GM23338 (cell line): ENCODE results near the gene S100A3. TPM values are rescaled to one million over a fixed set of nuclear protein-coding genes. Genes with fewer than 3 reads are reported as not detected.

Source experiments
- ATAC-seq: fragments of 200-7000 bp; cut with Tn5 transposase; 3 replicates; pipeline ENCODE4 v1.9.1; 2020
- DNase-seq: peaks from one replicate; pipeline ENCODE4 v3.0.0-alpha.2; 2015; ENCODE audit warnings: low spot score
- H2AFZ ChIP-seq: fragments of 200-600 bp; sonication (generic); 2 replicates; pipeline ENCODE4 v1.8.0; 2016; ENCODE audit warnings: antibody characterized with exemption, mild to moderate bottlenecking, moderate library complexity
- H3F3A ChIP-seq: fragments of 200-600 bp; sonication (generic); replicated peaks from 2 replicates; pipeline ENCODE4 v1.8.0; 2017; ENCODE audit warnings: antibody characterized with exemption, mixed run types, low read depth
- H3K27ac ChIP-seq: fragments of 200-600 bp; sonication (generic); 2 replicates; pipeline ENCODE4 v1.6.1; 2016; ENCODE audit warnings: low read depth
- H3K27me3 ChIP-seq: fragments of 200-600 bp; sonication (generic); 2 replicates; pipeline ENCODE4 v1.8.0; 2016; ENCODE audit warnings: mild to moderate bottlenecking, mixed run types, moderate library complexity; ENCODE audit not compliant: insufficient read depth
- H3K36me3 ChIP-seq: fragments of 200-600 bp; sonication (generic); 2 replicates; pipeline ENCODE4 v1.8.0; 2016; ENCODE audit warnings: mild to moderate bottlenecking; ENCODE audit not compliant: insufficient read depth
- H3K4me1 ChIP-seq: fragments of 200-600 bp; sonication (generic); 2 replicates; pipeline ENCODE4 v1.8.0; 2016; ENCODE audit warnings: mild to moderate bottlenecking, moderate library complexity; ENCODE audit not compliant: insufficient read depth
- H3K4me2 ChIP-seq: fragments of 200-600 bp; sonication (generic); 2 replicates; pipeline ENCODE4 v1.7.1; 2017; ENCODE audit warnings: mixed run types
- H3K4me3 ChIP-seq: fragments of 200-600 bp; sonication (generic); 2 replicates; pipeline ENCODE4 v1.6.1; 2016; ENCODE audit warnings: mixed run types
- H3K79me2 ChIP-seq: fragments of 200-600 bp; sonication (generic); replicated peaks from 2 replicates; pipeline ENCODE4 v1.8.0; 2017; ENCODE audit warnings: mild to moderate bottlenecking; ENCODE audit not compliant: insufficient read depth
- H3K9me2 ChIP-seq: fragments of 200-600 bp; sonication (generic); 2 replicates; pipeline ENCODE4 v1.8.0; 2017; ENCODE audit not compliant: insufficient read depth
- H4K20me1 ChIP-seq: fragments of 200-600 bp; sonication (generic); replicated peaks from 2 replicates; pipeline ENCODE4 v1.8.0; 2017; ENCODE audit warnings: mild to moderate bottlenecking; ENCODE audit not compliant: insufficient read depth
- H3K27ac Mint-ChIP-seq: 2 replicates; pipeline ENCODE4 v1.8.0; 2020; ENCODE audit warnings: inconsistent platforms, mild to moderate bottlenecking, moderate library complexity, mixed read lengths
- H3K27me3 Mint-ChIP-seq: 3 replicates; pipeline ENCODE4 v1.8.0; 2022; ENCODE audit warnings: low read depth, mild to moderate bottlenecking, moderate library complexity, mixed read lengths, inconsistent platforms; ENCODE audit not compliant: insufficient read depth, poor library complexity
- H3K36me3 Mint-ChIP-seq: 3 replicates; pipeline ENCODE4 v1.8.0; 2021; ENCODE audit warnings: low read depth, mild to moderate bottlenecking, inconsistent platforms, moderate library complexity, mixed read lengths
- H3K4me1 Mint-ChIP-seq: 3 replicates; pipeline ENCODE4 v1.8.0; 2020; ENCODE audit warnings: mild to moderate bottlenecking, inconsistent platforms, mixed read lengths
- H3K4me3 Mint-ChIP-seq: 3 replicates; pipeline ENCODE4 v1.8.0; 2021; ENCODE audit warnings: moderate library complexity, mild to moderate bottlenecking, inconsistent platforms, mixed read lengths
- H3K9me3 Mint-ChIP-seq: 3 replicates; pipeline ENCODE4 v1.8.0; 2020; ENCODE audit warnings: moderate library complexity, mild to moderate bottlenecking, inconsistent platforms, mixed read lengths
- CREB1 ChIP-seq: fragments of 250-450 bp; sonication (Bioruptor Pico); IDR thresholded peaks from 2 replicates; pipeline ENCODE4 v1.5.0; 2020; ENCODE audit warnings: low read depth, mild to moderate bottlenecking, moderate library complexity
- EZH2 ChIP-seq: fragments of 200-600 bp; sonication (generic); IDR thresholded peaks from one replicate; pipeline ENCODE4 v1.8.0; 2017; ENCODE audit warnings: antibody characterized with exemption, mild to moderate bottlenecking, low read depth; ENCODE audit not compliant: unreplicated experiment
- EZH2phosphoT487 ChIP-seq: fragments of 200-600 bp; sonication (generic); IDR thresholded peaks from one replicate; pipeline ENCODE4 v1.8.1; 2018; ENCODE audit warnings: antibody characterized with exemption; ENCODE audit not compliant: unreplicated experiment
- JUNB ChIP-seq: IDR thresholded peaks from one replicate; pipeline ENCODE4 v1.6.1; 2016; ENCODE audit warnings: antibody characterized with exemption; ENCODE audit not compliant: unreplicated experiment
- POLR2AphosphoS5 ChIP-seq: IDR thresholded peaks from 2 replicates; pipeline ENCODE4 v1.6.1; 2016; ENCODE audit warnings: antibody characterized with exemption, low read depth
- STAT1 ChIP-seq: IDR thresholded peaks from one replicate; pipeline ENCODE4 v1.6.1; 2016; ENCODE audit warnings: antibody characterized with exemption; ENCODE audit not compliant: unreplicated experiment
- ZNF114 ChIP-seq: fragments of 250-450 bp; sonication (Bioruptor Pico); IDR thresholded peaks from 2 replicates; pipeline ENCODE4 v1.5.0; 2020; ENCODE audit warnings: mild to moderate bottlenecking, moderate library complexity
- ZNF331 ChIP-seq: fragments of 250-450 bp; sonication (Bioruptor Pico); IDR thresholded peaks from 2 replicates; pipeline ENCODE4 v1.5.0; 2020; ENCODE audit warnings: low read depth, mild to moderate bottlenecking, moderate library complexity
- polyA plus RNA-seq: library from polyadenylated mRNA; unstranded; fragments of >200 nt; fragmentation: Nextera tagmentation; extraction: Ambion mirVana; gene quantifications from 2 replicates; pipeline ENCODE4 v1.2.1, GENCODE V29; 2016
- total RNA-seq: library from RNA; depleted of rRNA; stranded (reverse); fragments of >200 nt; shearing (Covaris generic); gene quantifications from 2 replicates; pipeline ENCODE4 v1.2.3, GENCODE V29; 2014
- TF ChIP-seq, protein P1 (sequence below): IDR thresholded peaks from one replicate; pipeline ENCODE4 v1.6.1; 2018; ENCODE audit warnings: antibody characterized with exemption; ENCODE audit not compliant: unreplicated experiment

The S100A3 gene
- total and polyA plus RNA-seq, 2 experiments from 2014 or later, result not detected

DNA sequence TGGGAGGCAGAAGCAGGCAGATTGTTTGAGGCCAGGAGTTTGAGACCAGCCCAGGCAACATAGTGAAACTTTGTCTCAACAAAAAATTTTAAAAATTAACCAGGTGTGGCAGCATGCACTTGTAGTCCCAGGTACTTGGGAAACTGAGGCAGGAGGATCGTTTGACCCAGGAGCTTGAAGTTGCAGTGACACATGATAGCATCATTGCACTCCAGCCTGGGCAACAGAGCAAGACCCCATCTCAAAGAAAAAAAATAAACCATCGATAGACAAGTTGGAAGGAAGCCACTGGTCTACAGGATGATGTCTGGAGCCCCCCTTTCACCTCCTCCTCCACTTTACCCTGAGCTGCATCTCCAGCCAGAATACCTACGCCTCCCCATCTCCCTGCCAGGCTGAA, 29.8 kb downstream of the S100A3 start (continued):
- TF ChIP-seq JUNB (no peak), POLR2AphosphoS5 (no peak), CREB1 (CRISPR knock-in tag) (no peak), ZNF114 (CRISPR knock-in tag) (no peak), EZH2phosphoT487 (no peak), EZH2 (no peak), STAT1 (no peak), ZNF331 (CRISPR knock-in tag) (no peak)
- TF ChIP-seq, protein P1, sequence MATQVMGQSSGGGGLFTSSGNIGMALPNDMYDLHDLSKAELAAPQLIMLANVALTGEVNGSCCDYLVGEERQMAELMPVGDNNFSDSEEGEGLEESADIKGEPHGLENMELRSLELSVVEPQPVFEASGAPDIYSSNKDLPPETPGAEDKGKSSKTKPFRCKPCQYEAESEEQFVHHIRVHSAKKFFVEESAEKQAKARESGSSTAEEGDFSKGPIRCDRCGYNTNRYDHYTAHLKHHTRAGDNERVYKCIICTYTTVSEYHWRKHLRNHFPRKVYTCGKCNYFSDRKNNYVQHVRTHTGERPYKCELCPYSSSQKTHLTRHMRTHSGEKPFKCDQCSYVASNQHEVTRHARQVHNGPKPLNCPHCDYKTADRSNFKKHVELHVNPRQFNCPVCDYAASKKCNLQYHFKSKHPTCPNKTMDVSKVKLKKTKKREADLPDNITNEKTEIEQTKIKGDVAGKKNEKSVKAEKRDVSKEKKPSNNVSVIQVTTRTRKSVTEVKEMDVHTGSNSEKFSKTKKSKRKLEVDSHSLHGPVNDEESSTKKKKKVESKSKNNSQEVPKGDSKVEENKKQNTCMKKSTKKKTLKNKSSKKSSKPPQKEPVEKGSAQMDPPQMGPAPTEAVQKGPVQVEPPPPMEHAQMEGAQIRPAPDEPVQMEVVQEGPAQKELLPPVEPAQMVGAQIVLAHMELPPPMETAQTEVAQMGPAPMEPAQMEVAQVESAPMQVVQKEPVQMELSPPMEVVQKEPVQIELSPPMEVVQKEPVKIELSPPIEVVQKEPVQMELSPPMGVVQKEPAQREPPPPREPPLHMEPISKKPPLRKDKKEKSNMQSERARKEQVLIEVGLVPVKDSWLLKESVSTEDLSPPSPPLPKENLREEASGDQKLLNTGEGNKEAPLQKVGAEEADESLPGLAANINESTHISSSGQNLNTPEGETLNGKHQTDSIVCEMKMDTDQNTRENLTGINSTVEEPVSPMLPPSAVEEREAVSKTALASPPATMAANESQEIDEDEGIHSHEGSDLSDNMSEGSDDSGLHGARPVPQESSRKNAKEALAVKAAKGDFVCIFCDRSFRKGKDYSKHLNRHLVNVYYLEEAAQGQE, result no peak

DNA sequence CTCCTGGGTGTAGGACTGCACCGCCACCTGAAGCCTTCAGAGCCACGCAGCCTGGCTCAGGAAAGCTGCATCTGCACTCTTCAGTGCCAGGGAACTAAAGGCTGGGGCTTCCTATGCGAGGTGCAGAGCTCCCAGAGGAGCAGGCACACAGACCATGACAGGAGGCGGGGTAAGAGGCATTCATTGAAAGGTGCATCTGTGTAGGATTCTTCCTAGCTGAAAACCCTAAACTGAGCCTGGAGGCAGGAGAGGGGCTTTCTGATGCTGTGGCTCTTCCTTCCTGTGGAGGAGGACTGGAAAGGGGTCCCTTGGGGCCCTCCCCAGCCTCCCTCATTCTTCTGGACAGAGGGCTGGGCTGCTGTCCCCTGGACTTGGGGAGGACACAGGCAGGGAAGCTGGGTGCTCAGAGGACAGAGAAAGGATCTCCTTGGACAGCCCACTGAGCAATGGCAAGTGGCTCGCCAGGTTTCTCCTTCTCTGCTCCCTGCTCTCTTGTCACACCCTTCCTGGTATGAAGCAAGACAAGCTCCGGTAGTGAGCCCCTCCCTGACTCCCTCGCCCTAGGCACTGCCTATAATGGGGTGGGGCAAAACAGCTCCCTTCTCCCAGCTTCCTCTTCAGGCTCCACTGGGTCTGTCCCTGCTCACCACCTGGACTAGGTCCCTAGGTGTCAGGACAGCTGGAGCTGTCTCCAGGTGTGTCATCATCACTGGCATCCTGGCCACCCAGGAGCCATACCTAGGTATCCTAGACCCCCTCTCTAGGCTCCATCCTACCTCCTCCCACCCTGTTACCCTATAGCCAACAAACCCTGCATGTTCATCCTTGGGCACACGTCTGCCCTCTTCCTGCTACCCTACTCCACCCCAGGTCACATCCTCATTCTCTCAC, 33.3 kb downstream of the S100A3 start:
- TF ChIP-seq ZNF114 (CRISPR knock-in tag) (no peak), JUNB (no peak)
- TF ChIP-seq, protein P1, result no peak
- no peaks in the 10 kb centered on the region for H3K36me3 ChIP-seq
- Mint-ChIP-seq H3K27me3 (peaks cover 26% of the 10 kb centered on the region), H3K27ac (no peak overlapping the region), H3K4me1 (peaks cover 25% of the 10 kb centered on the region), H3K36me3 (no peaks in the 10 kb centered on the region), H3K4me3 (no peak overlapping the region), H3K9me3 (no peaks in the 10 kb centered on the region; the same call in 1 of the 3 replicates)
- ATAC-seq (peak; percentile 15; the same call in 2 of the 3 replicates), DNase-seq (no peak)
- H3K4me1 ChIP-seq, result peaks cover 9% of the 10 kb centered on the region; the same call in 1 of the 2 replicates
- no peak overlapping the region for H3K27ac ChIP-seq
- no peak overlapping the region; the same call in 1 of the 2 replicates for H2AFZ ChIP-seq
- no peak overlapping the region for H3K4me3 ChIP-seq
- no peaks in the 10 kb centered on the region for H3F3A ChIP-seq
- H3K27me3 ChIP-seq, result peaks cover 47% of the 10 kb centered on the region
- H3K9me2 ChIP-seq, result no peaks in the 10 kb centered on the region
- H4K20me1 ChIP-seq, result no peaks in the 10 kb centered on the region
- H3K79me2 ChIP-seq, result no peaks in the 10 kb centered on the region
- no peak overlapping the region for H3K4me2 ChIP-seq
